ENCODE measurements around the gene ERVMER34-1. TPM values are rescaled to one million over a fixed set of nuclear protein-coding genes. Genes with fewer than 3 reads are reported as not detected.

The ERVMER34-1 gene
- polyA plus RNA-seq, 3 donors: not detected

GRCh38 chr4:52795533-52795932 is 44.3 kb upstream of the ERVMER34-1 start:
- peaks cover 3 to 8% (median 4%) of the 10 kb centered on the region in 3 donors for H3K27me3 Mint-ChIP-seq (ENCODE audit: low read depth in 3 of 3)
- Histone ChIP-seq H3K79me2 (ENCODE audit: insufficient read depth, low read length) (no peaks in the 10 kb centered on the region), H4K20me1 (ENCODE audit: insufficient read depth, low read length) (no peaks in the 10 kb centered on the region), H3K4me1 (ENCODE audit: control insufficient read depth in 1 of 2, insufficient read depth in 2 of 2, low read length in 2 of 2) (no peaks in the 10 kb centered on the region), H3K4me3 (replicated peaks in 1 of 3; ENCODE audit: low read depth in 2 of 3, low read length in 3 of 3) (no peak overlapping the region), H3K36me3 (replicated peaks in 1 of 2; ENCODE audit: control insufficient read depth in 1 of 2, insufficient read depth in 2 of 2, low read length in 2 of 2) (no peaks in the 10 kb centered on the region), H3K9me3 (replicated peaks in 1 of 2; ENCODE audit: control insufficient read depth in 1 of 2, insufficient read depth in 1 of 2, low read length in 2 of 2) (peaks cover 0 to 2% of the 10 kb centered on the region in 2 donors), H3K4me2 (replicated peaks; ENCODE audit: extremely low read depth, low read length, poor library complexity, severe bottlenecking) (no peak overlapping the region), H3K27me3 (ENCODE audit: control insufficient read depth in 2 of 2, insufficient read depth in 2 of 2, low read length in 2 of 2) (no peaks in the 10 kb centered on the region), H3K9ac (ENCODE audit: insufficient read depth, low read length, poor library complexity, severe bottlenecking) (no peak overlapping the region), H2AFZ (ENCODE audit: insufficient read depth, low read depth, low read length, poor library complexity, severe bottlenecking) (no peak overlapping the region), H3K27ac (ENCODE audit: low read depth in 1 of 2, low read length in 2 of 2) (no peak overlapping the region)
- TF ChIP-seq CTCF (IDR thresholded peaks at IDR 0.05): no peak
- H3K4me3 Mint-ChIP-seq: no peak overlapping the region
- intact Hi-C loops (cut with micrococcal nuclease): no loop called here
- no peaks in the 10 kb centered on the region for H3K4me1 Mint-ChIP-seq
- no peaks in the 10 kb centered on the region for H3K36me3 Mint-ChIP-seq
- H3K27ac Mint-ChIP-seq: no peak overlapping the region
- peaks cover 2 to 13% (median 10%) of the 10 kb centered on the region in 7 donors for H3K9me3 Mint-ChIP-seq
- no peak for DNase-seq

- Mint-ChIP-seq H3K4me1 (no peaks in the 10 kb centered on the region), H3K4me3 (no peak overlapping the region), H3K36me3 (no peaks in the 10 kb centered on the region), H3K27me3 (ENCODE audit: low read depth in 3 of 3) (peaks cover 3 to 9% (median 3%) of the 10 kb centered on the region in 3 donors), H3K9me3 (peaks cover 0 to 13% (median 3%) of the 10 kb centered on the region in 7 donors), H3K27ac (no peak overlapping the region)
- H3K4me1 ChIP-seq (ENCODE audit: control insufficient read depth in 1 of 2, insufficient read depth in 2 of 2, low read length in 2 of 2): no peaks in the 10 kb centered on the region
- H3K27ac ChIP-seq (ENCODE audit: low read depth in 1 of 2, low read length in 2 of 2): no peak overlapping the region
- no peaks in the 10 kb centered on the region for H3K79me2 ChIP-seq (ENCODE audit: insufficient read depth, low read length)
- no peaks in the 10 kb centered on the region for H3K9me3 ChIP-seq (replicated peaks in 1 of 2; ENCODE audit: control insufficient read depth in 1 of 2, insufficient read depth in 1 of 2, low read length in 2 of 2)
- no peaks in the 10 kb centered on the region for H3K27me3 ChIP-seq (ENCODE audit: control insufficient read depth in 2 of 2, insufficient read depth in 2 of 2, low read length in 2 of 2)
- H3K4me2 ChIP-seq (replicated peaks; ENCODE audit: extremely low read depth, low read length, poor library complexity, severe bottlenecking): no peak overlapping the region
- no peak overlapping the region for H2AFZ ChIP-seq (ENCODE audit: insufficient read depth, low read depth, low read length, poor library complexity, severe bottlenecking)
- H3K9ac ChIP-seq (ENCODE audit: insufficient read depth, low read length, poor library complexity, severe bottlenecking): no peak overlapping the region
- H3K4me3 ChIP-seq (replicated peaks in 1 of 3; ENCODE audit: low read depth in 2 of 3, low read length in 3 of 3): no peak overlapping the region
- no peaks in the 10 kb centered on the region for H3K36me3 ChIP-seq (replicated peaks in 1 of 2; ENCODE audit: control insufficient read depth in 1 of 2, insufficient read depth in 2 of 2, low read length in 2 of 2)
- DNase-seq: no peak
- intact Hi-C loops (cut with micrococcal nuclease): no loop called here
- H4K20me1 ChIP-seq (ENCODE audit: insufficient read depth, low read length): no peaks in the 10 kb centered on the region
- 93% methylated on average over 5 of the region's 5 CpGs for WGBS (ENCODE audit: insufficient coverage)
- TF ChIP-seq CTCF (IDR thresholded peaks at IDR 0.05): no peak
Measured at GRCh38 chr4:52791936-52792335, 40.7 kb upstream of the ERVMER34-1 start.
